Breast epithelium (tissue), 3 donors: Measurements from ENCODE around the gene BNIP3.

Source experiments
- CTCF ChIP-seq, 3 donors: fragments of 450-650 bp; IDR thresholded peaks; one replicate each; pipeline ENCODE4 v1.5.1; 2016 to 2017; ENCODE audit warnings: antibody characterized with exemption in 3 of 3, mild to moderate bottlenecking in 3 of 3, moderate library complexity in 3 of 3
- POLR2A ChIP-seq: fragments of 450-650 bp; IDR thresholded peaks from one replicate; pipeline ENCODE4 v1.6.1; 2016; ENCODE audit warnings: antibody characterized with exemption, mild to moderate bottlenecking, moderate library complexity
- POLR2AphosphoS5 ChIP-seq, 3 donors: sonication (generic); formaldehyde crosslinking; IDR thresholded peaks; one replicate each; pipeline ENCODE4 v1.6.1; 2017; ENCODE audit warnings: antibody characterized with exemption in 3 of 3

GRCh38 chr10:132027423-132027983, 45.8 kb upstream of the BNIP3 start:
- TF ChIP-seq CTCF (IDR thresholded peaks at IDR 0.05) (no peak), POLR2AphosphoS5 (IDR thresholded peaks at IDR 0.05) (no peak), POLR2A (no peak)
